ENCODE measurements around the gene FMR1. TPM values are rescaled to one million over a fixed set of nuclear protein-coding genes. Genes with fewer than 3 reads are reported as not detected.

FMR1 gene
- total RNA-seq: 10 to 100 TPM; 45.4 to 49.9 TPM
- polyA plus RNA-seq (ENCODE audit: insufficient read depth, low read depth, low replicate concordance): 30.0 TPM
- long read RNA-seq, donor 1, full-length matches to known transcripts: 3 of 3 reads
- long read RNA-seq, donor 1, partial matches to known transcripts: 0 of 3 reads
- long read RNA-seq, donor 1, other reads (novel, unspliced or antisense): 0 of 3 reads
- long read RNA-seq, donor 2, full-length matches to known transcripts: 2 of 2 reads
- long read RNA-seq, donor 2, partial matches to known transcripts: 0 of 2 reads
- long read RNA-seq, donor 2, other reads (novel, unspliced or antisense): 0 of 2 reads

- Histone ChIP-seq H3K36me3 (ENCODE audit: low read depth, missing control alignments) (no peaks in the 10 kb centered on the region), H3K27ac (peak within 1 kb of the TSS; percentile 94 to 95), H3K4me3 (peak within 1 kb of the TSS; percentile 68 to 81), H3K27me3 (no peaks in the 10 kb centered on the region), H3K9me3 (no peaks in the 10 kb centered on the region), H3K4me1 (no peaks in the 10 kb centered on the region)
- TF ChIP-seq POLR2A (IDR thresholded peaks at IDR 0.05): peak; percentile 2
- no peak for TF ChIP-seq CTCF (IDR thresholded peaks at IDR 0.05)
- 5 to 11% methylated on average over 7 to 43 of the region's 66 CpGs for WGBS, 2 donors
- intact Hi-C loops (cut with DNase I; ENCODE audit: low total_unique reads): no loop called here
- DNase-seq: peak; percentile 96
These were observed at the start of gene FMR1 for GRCh38 chrX:147911192-147912022. Gene FMR1, plus strand, starts transcription at chrX:147911919. Its CDS starts 261 bp downstream, at chrX:147912180.

GRCh38 chrX:147875866-147876596, 35.7 kb upstream of the FMR1 start:
- DNase-seq: no peak
- Histone ChIP-seq H3K27ac (no peak overlapping the region), H3K27me3 (no peaks in the 10 kb centered on the region), H3K36me3 (ENCODE audit: low read depth, missing control alignments) (no peaks in the 10 kb centered on the region), H3K4me1 (no peaks in the 10 kb centered on the region), H3K9me3 (no peaks in the 10 kb centered on the region), H3K4me3 (no peak overlapping the region)
- 80 to 87% methylated on average over 7 of the region's 7 CpGs for WGBS, 2 donors
- TF ChIP-seq POLR2A (IDR thresholded peaks at IDR 0.05) (no peak), CTCF (IDR thresholded peaks at IDR 0.05) (no peak)
- intact Hi-C loops (cut with DNase I; ENCODE audit: low total_unique reads): no loop called here

GRCh38 chrX:147876849-147877646, 34.7 kb upstream of the FMR1 start:
- no peaks in the 10 kb centered on the region for H3K9me3 ChIP-seq
- WGBS, 2 donors: 80 to 92% methylated on average over 4 of the region's 4 CpGs
- intact Hi-C loops (cut with DNase I; ENCODE audit: low total_unique reads): no loop called here

More at GRCh38 chrX:147876849-147877646, 34.7 kb upstream of the FMR1 start:
- Histone ChIP-seq H3K4me1 (no peaks in the 10 kb centered on the region), H3K4me3 (no peak overlapping the region), H3K36me3 (ENCODE audit: low read depth, missing control alignments) (no peaks in the 10 kb centered on the region), H3K27me3 (no peaks in the 10 kb centered on the region), H3K27ac (no peak overlapping the region)
- DNase-seq: no peak
- TF ChIP-seq POLR2A (IDR thresholded peaks at IDR 0.05) (no peak), CTCF (IDR thresholded peaks at IDR 0.05) (no peak)

Data from testis (tissue), 5 donors.